BLaER1 treated with 17β-estradiol and CSF1 and Interleukin-3, amounts not matched to agents 10 nM and 100 nM (cell line): ENCODE data around the gene TWSG1.
A peak's percentile ranks its signal among the peaks of the same experiment; 100 is the strongest.

Experiments
- H3K27ac ChIP-seq, 11 experiments: shearing (Covaris generic); formaldehyde crosslinking; 2 replicates each; pipeline ENCODE4 v1.8.1; 2022
- H3K27me3 ChIP-seq, 11 experiments: shearing (Covaris generic); formaldehyde crosslinking; 2 replicates each; pipeline ENCODE4 v1.8.1; 2022
- H3K36me3 ChIP-seq, 11 experiments: shearing (Covaris generic); formaldehyde crosslinking; 2 replicates each; pipeline ENCODE4 v1.8.1; 2022
- H3K4me1 ChIP-seq, 10 experiments: shearing (Covaris generic); formaldehyde crosslinking; 2 replicates each; pipeline ENCODE4 v1.8.1; 2022
- H3K4me2 ChIP-seq, 11 experiments: shearing (Covaris generic); formaldehyde crosslinking; 2 replicates each; pipeline ENCODE4 v1.8.1; 2022
- H3K4me3 ChIP-seq, 10 experiments: shearing (Covaris generic); formaldehyde crosslinking; 2 replicates each; pipeline ENCODE4 v1.8.1; 2022
- H3K9ac ChIP-seq, 11 experiments: shearing (Covaris generic); formaldehyde crosslinking; 2 replicates each; pipeline ENCODE4 v1.8.1; 2022
- H3K9me3 ChIP-seq, 11 experiments: shearing (Covaris generic); formaldehyde crosslinking; replicated peaks in 1 of 11; 2 replicates each; pipeline ENCODE4 v1.8.1; 2022
- H4K20me1 ChIP-seq, 11 experiments: shearing (Covaris generic); formaldehyde crosslinking; 2 replicates each; pipeline ENCODE4 v1.8.1; 2022
- Cebpa-rat ChIP-seq, 11 experiments: shearing (Covaris generic); IDR thresholded peaks; 2 replicates each; pipeline ENCODE4 v1.8.1; 2022

Gene TWSG1

DNA sequence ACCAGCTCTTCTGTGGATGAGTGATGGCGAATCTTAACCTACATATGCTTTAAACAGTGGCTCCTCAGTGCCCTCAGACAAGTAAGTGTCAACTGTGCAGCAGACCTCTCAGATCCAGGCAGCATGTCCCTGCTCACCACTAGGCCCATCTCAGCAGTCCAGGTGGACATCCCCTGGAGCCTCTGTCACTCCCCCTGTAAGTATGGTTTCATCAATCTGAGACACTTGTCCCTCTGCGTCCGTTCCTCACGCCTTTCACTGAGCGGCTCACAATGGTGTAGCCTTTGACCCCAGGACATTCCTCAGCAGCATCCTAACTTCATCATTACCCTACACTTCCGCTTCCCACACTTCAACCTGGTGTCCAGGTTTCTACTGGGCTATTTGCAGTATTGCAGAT is 71.4 kb downstream of the TWSG1 start:
- Histone ChIP-seq H3K4me2 (no peak overlapping the region), H3K27me3 (no peaks in the 10 kb centered on the region), H3K4me3 (no peak overlapping the region), H3K9me3 (peaks cover 30 to 47% (median 36%) of the 10 kb centered on the region in 11 experiments), H3K27ac (no peak overlapping the region), H4K20me1 (no peaks in the 10 kb centered on the region), H3K4me1 (no peaks in the 10 kb centered on the region), H3K36me3 (peaks cover 0 to 16% (median 9%) of the 10 kb centered on the region in 11 experiments; a peak in 17 of 22 replicates), H3K9ac (no peak overlapping the region)
- no peak for TF ChIP-seq Cebpa-rat (IDR thresholded peaks at IDR 0.05)

DNA sequence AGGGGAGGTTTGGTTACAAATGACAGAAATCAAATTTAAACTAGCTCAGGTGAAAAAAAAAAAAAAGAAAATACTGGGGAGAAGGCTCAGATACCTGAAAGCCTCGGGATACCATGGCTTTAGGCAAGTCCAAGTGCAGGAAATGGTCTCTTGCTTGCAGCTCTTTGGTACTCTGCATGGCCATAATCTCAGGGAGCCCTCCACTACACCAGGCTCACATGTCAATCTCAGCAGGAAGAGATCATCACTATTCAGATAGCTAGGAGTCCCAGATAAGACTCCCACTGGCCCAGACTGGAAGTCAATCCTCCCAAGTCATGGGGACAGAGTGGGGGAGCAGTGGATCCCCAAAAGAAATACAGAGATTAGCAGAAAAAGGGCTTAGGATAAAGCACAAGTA is 75.9 kb downstream of the TWSG1 start:
- Histone ChIP-seq H3K4me2 (no peak overlapping the region), H3K9ac (no peak overlapping the region), H4K20me1 (no peaks in the 10 kb centered on the region), H3K27ac (no peak overlapping the region), H3K36me3 (no peaks in the 10 kb centered on the region; a peak in 1 of 22 replicates), H3K27me3 (no peaks in the 10 kb centered on the region), H3K9me3 (peaks cover 14 to 33% (median 23%) of the 10 kb centered on the region in 11 experiments), H3K4me3 (no peak overlapping the region), H3K4me1 (no peaks in the 10 kb centered on the region)
- no peak for TF ChIP-seq Cebpa-rat (IDR thresholded peaks at IDR 0.05)

DNA sequence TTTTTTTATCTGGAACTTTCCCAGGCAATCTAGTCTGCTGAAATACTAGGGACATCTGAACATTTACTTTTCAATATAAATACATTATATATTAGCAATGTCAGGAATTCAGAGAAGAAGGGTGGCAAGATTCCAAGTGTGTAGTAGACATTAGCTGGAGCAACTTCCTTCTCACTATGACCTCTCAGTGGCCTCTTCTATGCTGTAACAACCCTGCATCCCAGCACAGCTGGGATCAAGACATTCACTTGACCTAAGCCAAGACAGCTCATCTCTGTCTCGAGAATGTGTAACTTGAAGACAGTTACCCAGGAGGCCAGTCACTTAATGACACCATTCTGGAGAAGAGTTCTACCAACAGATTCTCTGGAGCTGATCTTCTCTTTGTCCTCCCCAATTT is 79.0 kb downstream of the TWSG1 start:
- Histone ChIP-seq H3K9me3 (peaks cover 14 to 33% (median 23%) of the 10 kb centered on the region in 11 experiments), H3K4me1 (peaks cover 0 to 17% (median 12%) of the 10 kb centered on the region in 10 experiments; a peak in 10 of 20 replicates), H3K4me2 (no peak overlapping the region), H3K4me3 (no peak overlapping the region), H3K9ac (no peak overlapping the region), H3K36me3 (no peaks in the 10 kb centered on the region; a peak in 1 of 22 replicates), H3K27me3 (no peaks in the 10 kb centered on the region), H3K27ac (no peak overlapping the region), H4K20me1 (no peaks in the 10 kb centered on the region)
- no peak for TF ChIP-seq Cebpa-rat (IDR thresholded peaks at IDR 0.05)

DNA sequence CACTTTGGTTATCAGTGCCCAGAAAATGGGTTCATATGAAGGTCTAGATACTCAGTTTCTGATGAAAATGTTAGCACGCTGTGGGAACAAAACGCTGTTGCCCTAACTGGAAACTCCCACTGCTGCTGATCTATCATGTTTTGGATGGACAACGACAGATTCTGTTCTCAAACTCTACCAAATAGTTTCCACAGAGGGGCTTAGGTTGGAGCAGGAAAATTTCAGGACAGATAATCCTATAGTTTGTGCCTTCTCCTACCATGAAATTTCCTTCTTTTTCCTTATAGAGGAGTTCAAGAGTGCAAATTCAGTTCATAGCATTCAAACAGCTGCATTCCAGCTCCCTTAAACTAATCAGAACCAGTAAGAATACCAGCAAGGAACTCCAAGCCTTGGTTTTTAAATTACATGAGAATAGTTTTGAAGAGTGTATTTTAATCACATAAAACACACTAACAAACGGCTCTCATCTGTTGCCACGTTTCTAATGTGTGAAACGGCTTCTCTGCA is 82.0 kb downstream of the TWSG1 start:
- no peak for TF ChIP-seq Cebpa-rat (IDR thresholded peaks at IDR 0.05)
- no peak overlapping the region; a peak in 1 of 22 replicates for H3K4me2 ChIP-seq

DNA sequence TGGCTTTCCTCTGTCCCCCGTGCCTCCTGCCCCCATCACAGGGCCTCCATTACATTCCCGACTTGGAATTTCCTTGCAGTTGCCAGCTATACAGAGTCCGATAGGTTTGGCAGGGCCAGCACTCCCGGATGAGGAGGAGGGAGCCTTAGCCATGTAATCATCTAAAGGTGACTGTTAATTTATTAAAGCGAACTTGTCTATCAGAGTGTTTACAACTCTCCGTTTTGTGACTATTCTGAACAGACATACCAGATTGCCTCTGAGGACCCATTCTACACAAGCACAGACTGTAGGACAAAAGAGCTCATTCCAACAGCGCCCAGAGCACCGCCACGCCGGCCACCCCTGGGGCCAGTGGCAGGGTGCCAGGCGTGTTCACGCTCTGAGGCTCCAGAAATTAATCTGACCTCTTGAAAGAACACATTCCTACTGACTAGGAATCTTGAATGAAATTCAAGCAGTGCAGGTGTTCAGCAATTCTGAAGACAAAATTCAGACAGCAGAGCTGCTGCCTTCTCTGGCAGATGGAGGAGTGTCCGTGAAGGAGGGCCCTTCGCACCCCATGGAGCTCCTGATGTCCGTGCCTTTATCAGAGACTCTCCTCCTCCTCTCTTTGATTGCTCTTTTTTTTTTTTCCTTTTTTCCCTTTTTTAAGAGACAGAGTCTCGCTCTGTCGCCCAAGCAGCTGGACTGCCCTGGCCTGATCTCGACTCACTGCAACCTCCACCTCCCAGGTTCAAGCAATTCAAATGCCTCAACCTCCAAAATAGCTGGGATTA is 82.7 kb downstream of the TWSG1 start:
- Histone ChIP-seq H3K9ac (peak overlapping the region in 1 of 11 experiments; percentile 29; a peak in 1 of 22 replicates), H4K20me1 (no peaks in the 10 kb centered on the region), H3K36me3 (no peaks in the 10 kb centered on the region), H3K4me3 (no peak overlapping the region), H3K9me3 (peaks cover 0 to 4% (median 0%) of the 10 kb centered on the region in 11 experiments; a peak in 1 of 22 replicates), H3K4me1 (peaks cover 0 to 19% (median 12%) of the 10 kb centered on the region in 10 experiments; a peak in 10 of 20 replicates), H3K27ac (no peak overlapping the region), H3K4me2 (peak overlapping the region in 8 of 11 experiments; percentile 6 to 59 (median 32); a peak in 13 of 22 replicates), H3K27me3 (no peaks in the 10 kb centered on the region)
- no peak for TF ChIP-seq Cebpa-rat (IDR thresholded peaks at IDR 0.05)

More for the DNA sequence above, 82.0 kb downstream of the TWSG1 start:
- Histone ChIP-seq H3K27me3 (no peaks in the 10 kb centered on the region), H3K9me3 (peaks cover 0 to 8% (median 0%) of the 10 kb centered on the region in 11 experiments; a peak in 2 of 22 replicates), H3K9ac (no peak overlapping the region), H4K20me1 (no peaks in the 10 kb centered on the region), H3K36me3 (no peaks in the 10 kb centered on the region), H3K27ac (no peak overlapping the region), H3K4me1 (peaks cover 0 to 19% (median 12%) of the 10 kb centered on the region in 10 experiments; a peak in 10 of 20 replicates), H3K4me3 (no peak overlapping the region)

DNA sequence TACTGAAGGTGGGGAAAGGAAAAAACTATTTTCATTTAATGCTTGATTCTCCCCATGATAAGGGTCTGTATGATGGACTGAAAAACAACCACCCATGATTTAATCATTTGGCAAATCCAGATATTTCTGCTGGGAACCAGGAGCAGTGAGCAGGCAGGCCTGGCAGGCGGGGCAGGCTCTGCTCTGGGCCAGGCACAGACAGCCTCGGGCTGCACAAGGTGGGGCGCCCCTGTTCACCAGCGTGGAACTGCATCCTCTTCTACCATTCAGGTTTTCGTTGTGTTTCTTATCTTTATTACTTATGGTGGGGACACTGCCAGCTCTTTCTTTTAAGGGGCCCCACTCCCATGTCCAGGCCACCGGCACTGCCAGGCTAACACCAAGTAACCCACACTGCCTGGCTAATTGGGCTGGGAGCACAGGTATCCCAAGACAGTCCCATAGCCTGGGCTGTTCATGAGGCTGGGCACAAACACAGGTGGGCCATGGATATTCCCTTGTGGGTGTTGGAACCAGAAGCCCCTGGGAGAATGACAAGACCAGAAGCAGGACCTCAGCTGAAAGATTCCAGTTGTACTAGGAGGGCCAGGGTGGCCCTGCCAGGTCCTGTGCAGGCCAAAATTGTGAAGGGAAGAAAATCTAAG is 83.6 kb downstream of the TWSG1 start:
- Histone ChIP-seq H3K9ac (no peak overlapping the region), H4K20me1 (no peaks in the 10 kb centered on the region), H3K4me3 (no peak overlapping the region), H3K9me3 (peaks cover 1 to 9% (median 6%) of the 10 kb centered on the region in 11 experiments; a peak in 18 of 22 replicates), H3K4me1 (peaks cover 0 to 19% (median 12%) of the 10 kb centered on the region in 10 experiments; a peak in 10 of 20 replicates), H3K27me3 (no peaks in the 10 kb centered on the region), H3K36me3 (no peaks in the 10 kb centered on the region), H3K27ac (no peak overlapping the region), H3K4me2 (peak overlapping the region in 6 of 11 experiments; percentile 6 to 59 (median 32); a peak in 5 of 22 replicates)
- TF ChIP-seq Cebpa-rat (IDR thresholded peaks at IDR 0.05), result no peak

DNA sequence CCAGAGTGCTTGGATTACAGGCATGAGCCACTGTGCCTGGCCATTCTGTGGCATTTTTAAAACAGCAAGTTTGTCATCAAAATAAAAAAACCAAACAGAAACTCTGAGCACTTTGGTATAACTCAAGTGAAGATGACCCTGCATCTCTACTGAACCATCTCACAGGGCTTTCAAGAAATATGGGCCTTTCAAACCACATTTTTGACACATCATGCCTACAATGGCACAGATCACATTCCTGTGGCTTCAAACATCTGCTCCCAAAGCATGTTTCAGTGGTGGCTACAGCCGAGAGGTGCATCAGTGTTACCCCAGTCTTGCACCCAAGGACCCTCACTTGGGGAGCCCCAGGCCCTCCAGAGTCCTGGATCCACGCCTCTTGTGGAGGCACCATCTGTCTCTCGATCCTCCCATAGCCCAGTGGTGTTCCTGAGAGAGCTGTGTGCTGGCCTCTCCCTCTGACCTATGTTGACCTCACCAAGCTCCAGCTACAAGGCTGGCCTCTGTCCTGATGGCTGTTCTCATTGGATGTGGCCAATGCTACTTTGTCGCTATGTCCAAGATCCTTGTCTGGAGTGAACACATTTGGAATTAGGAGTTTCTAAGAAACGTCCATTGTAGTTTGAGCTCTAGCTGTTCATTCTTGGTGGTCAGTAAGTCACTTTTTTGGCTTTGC is 85.5 kb downstream of the TWSG1 start:
- Histone ChIP-seq H3K9ac (no peak overlapping the region), H3K4me1 (peaks cover 0 to 19% (median 12%) of the 10 kb centered on the region in 10 experiments; a peak in 10 of 20 replicates), H3K36me3 (peaks cover 0 to 4% (median 0%) of the 10 kb centered on the region in 11 experiments; a peak in 1 of 22 replicates), H3K27me3 (no peaks in the 10 kb centered on the region), H3K9me3 (peaks cover 20 to 28% (median 25%) of the 10 kb centered on the region in 11 experiments), H3K4me2 (no peak overlapping the region), H3K27ac (no peak overlapping the region), H4K20me1 (no peaks in the 10 kb centered on the region), H3K4me3 (no peak overlapping the region)
- no peak for TF ChIP-seq Cebpa-rat (IDR thresholded peaks at IDR 0.05)

DNA sequence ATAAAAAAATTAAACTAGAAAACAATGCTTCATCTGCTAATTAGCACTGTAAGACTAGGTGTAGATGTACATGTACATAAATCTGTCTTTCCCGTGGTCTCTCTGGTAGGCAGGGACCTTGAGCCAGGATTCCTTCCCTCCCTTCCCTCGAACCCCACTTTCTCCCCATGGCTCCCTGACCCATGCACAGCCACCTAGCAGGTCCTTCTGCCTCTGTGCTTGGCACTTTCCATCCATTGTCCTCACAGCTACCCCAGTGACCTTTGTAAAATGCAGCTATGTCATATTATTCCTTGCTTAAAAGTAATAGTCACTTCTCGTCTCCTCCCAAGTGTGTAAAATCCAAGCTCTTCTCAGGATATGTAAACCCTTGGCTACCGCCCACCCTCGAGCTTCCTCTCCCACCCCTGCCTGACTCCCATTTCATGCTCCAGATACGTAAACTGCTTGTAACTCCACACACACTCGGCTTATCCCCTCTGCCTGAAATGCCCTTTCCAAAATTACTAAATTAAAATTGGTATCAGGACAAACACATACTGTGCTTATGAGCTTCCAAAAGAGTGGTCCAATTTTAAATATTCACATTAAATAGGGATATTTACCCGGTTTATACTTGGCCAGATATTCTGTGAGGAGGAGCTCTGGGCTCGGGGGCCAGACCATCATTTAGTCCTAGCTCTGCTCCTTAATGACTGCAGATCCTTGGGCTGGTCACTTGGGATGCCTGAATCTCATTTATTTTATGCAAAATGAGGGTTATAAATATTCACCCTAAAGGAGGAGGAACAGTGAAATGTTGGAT is 86.7 kb downstream of the TWSG1 start:
- H3K9ac ChIP-seq, result no peak overlapping the region

More for the DNA sequence above, 86.7 kb downstream of the TWSG1 start:
- Histone ChIP-seq H3K9me3 (peaks cover 27 to 39% (median 31%) of the 10 kb centered on the region in 11 experiments), H4K20me1 (no peaks in the 10 kb centered on the region), H3K4me3 (no peak overlapping the region), H3K4me1 (peaks cover 0 to 21% (median 12%) of the 10 kb centered on the region in 10 experiments; a peak in 10 of 20 replicates), H3K36me3 (peaks cover 0 to 4% (median 0%) of the 10 kb centered on the region in 11 experiments; a peak in 1 of 22 replicates), H3K27me3 (no peaks in the 10 kb centered on the region), H3K4me2 (no peak overlapping the region), H3K27ac (no peak overlapping the region)
- TF ChIP-seq Cebpa-rat (IDR thresholded peaks at IDR 0.05), result no peak
